ENCODE data around the gene SND1. TPM values are rescaled to one million over a fixed set of nuclear protein-coding genes. Genes with fewer than 3 reads are reported as not detected.

Gene SND1
- total and polyA plus RNA-seq, 10 donors = 61.7 to 173 (median 116) TPM

DNA sequence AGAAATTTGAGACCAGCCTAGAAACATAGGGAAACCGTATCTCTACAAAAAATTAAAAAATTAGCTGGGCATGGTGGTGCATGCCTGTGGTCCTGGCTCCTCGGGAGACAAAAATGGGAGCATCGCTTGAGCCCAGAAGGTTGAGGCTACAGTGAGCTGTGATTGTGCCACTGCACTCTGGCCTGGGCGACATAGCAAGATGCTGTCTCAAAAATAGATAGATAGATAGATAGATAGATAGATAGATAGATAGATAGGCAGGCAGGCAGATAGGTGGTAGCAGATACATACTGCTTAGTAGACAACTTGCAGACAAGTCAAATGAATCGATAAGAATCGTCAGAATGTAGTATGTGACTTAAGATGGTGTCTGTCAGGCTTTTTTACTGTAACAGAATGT lies 106.9 kb downstream of the SND1 start:
- Histone ChIP-seq H3K27ac (no peak overlapping the region), H3K4me3 (no peak overlapping the region), H3K4me1 (peaks cover 0 to 32% (median 3%) of the 10 kb centered on the region in 6 donors), H3K9me3 (no peaks in the 10 kb centered on the region), H3K27me3 (replicated peaks in 1 of 7) (no peaks in the 10 kb centered on the region), H3K36me3 (no peaks in the 10 kb centered on the region)
- 95 to 98% (median 97%) methylated on average over 6 of the region's 6 CpGs for WGBS, 5 donors
- intact Hi-C loops (cut with DNase I; ENCODE audit: low total_unique reads) = no loop called here
- no peak for DNase-seq
- no peak for TF ChIP-seq POLR2AphosphoS5 (IDR thresholded peaks at IDR 0.05)
- TF ChIP-seq POLR2A (IDR thresholded peaks at IDR 0.05) = no peak
- TF ChIP-seq, protein P1, sequence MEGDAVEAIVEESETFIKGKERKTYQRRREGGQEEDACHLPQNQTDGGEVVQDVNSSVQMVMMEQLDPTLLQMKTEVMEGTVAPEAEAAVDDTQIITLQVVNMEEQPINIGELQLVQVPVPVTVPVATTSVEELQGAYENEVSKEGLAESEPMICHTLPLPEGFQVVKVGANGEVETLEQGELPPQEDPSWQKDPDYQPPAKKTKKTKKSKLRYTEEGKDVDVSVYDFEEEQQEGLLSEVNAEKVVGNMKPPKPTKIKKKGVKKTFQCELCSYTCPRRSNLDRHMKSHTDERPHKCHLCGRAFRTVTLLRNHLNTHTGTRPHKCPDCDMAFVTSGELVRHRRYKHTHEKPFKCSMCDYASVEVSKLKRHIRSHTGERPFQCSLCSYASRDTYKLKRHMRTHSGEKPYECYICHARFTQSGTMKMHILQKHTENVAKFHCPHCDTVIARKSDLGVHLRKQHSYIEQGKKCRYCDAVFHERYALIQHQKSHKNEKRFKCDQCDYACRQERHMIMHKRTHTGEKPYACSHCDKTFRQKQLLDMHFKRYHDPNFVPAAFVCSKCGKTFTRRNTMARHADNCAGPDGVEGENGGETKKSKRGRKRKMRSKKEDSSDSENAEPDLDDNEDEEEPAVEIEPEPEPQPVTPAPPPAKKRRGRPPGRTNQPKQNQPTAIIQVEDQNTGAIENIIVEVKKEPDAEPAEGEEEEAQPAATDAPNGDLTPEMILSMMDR (IDR thresholded peaks at IDR 0.05 in 8 of 11, conservative IDR thresholded peaks at IDR 0.05 in 3 of 11) = no peak

DNA sequence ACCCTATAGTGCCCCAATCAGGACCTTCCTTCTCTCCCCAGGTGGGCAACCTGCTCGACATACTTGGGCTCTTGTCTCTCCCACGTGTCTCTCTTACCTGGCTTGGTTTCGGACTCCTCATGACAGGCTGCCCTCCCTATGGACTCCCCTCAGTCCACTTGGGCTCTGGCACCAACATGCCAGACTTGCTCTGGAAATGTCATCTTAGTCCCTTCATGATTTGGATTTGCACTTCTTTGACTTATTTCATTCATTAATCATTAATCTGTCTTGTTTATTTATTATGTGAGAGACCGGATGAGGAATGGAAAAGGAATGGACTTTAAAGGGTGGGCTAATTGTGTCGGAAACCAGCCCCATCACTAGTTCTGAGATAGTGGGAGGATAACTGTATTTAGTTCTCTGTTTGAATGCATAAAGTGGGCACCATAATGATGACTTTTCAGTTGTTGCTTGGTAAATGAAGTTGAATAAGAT lies 108.0 kb downstream of the SND1 start:
- Histone ChIP-seq H3K4me1 (peaks cover 0 to 21% (median 0%) of the 10 kb centered on the region in 6 donors), H3K27me3 (replicated peaks in 1 of 7) (no peaks in the 10 kb centered on the region), H3K9me3 (no peaks in the 10 kb centered on the region), H3K27ac (no peak overlapping the region), H3K36me3 (no peaks in the 10 kb centered on the region), H3K4me3 (no peak overlapping the region)
- 92 to 97% (median 93%) methylated on average over 5 of the region's 5 CpGs for WGBS, 5 donors
- DNase-seq = no peak
- intact Hi-C loops (cut with DNase I; ENCODE audit: low total_unique reads) = no loop called here
- TF ChIP-seq POLR2A (IDR thresholded peaks at IDR 0.05) = no peak
- no peak for TF ChIP-seq POLR2AphosphoS5 (IDR thresholded peaks at IDR 0.05)
- TF ChIP-seq, protein P1 (IDR thresholded peaks at IDR 0.05 in 8 of 11, conservative IDR thresholded peaks at IDR 0.05 in 3 of 11) = no peak

DNA sequence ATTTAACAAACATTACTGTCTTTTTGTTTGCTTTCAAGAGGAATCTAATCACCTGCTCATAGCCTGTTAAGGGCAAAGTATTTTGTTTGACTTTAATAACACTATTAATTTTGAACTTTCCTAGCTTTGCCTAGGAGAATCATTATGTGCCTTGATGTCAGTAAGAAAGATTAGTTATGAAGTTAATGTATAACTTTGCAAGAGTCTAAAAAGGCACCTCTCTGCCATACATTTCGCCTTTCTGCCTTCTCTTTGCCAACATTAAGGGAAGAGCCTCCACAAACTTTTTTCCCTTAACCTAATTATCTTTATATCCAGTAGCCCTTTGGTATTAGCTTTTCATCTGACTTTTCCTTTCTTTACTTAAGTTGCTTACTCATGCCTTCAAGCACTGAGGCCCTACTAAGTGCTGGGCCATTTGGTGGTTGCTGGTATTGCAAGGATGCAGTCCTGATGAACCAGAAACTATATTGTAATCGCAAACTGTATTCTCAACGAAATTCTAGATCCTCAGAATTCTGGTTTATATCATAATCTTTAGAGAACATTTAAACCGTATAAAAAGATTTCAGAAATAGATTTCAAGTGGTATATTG lies 108.5 kb downstream of the SND1 start:
- intact Hi-C loops (cut with DNase I; ENCODE audit: low total_unique reads) = no loop called here
- Histone ChIP-seq H3K27ac (no peak overlapping the region), H3K9me3 (no peaks in the 10 kb centered on the region), H3K4me1 (peaks cover 0 to 15% (median 0%) of the 10 kb centered on the region in 6 donors), H3K36me3 (no peaks in the 10 kb centered on the region), H3K27me3 (replicated peaks in 1 of 7) (no peaks in the 10 kb centered on the region), H3K4me3 (no peak overlapping the region)
- DNase-seq = no peak
- WGBS, 5 donors = 95 to 99% (median 97%) methylated on average over 4 of the region's 4 CpGs
- TF ChIP-seq POLR2AphosphoS5 (IDR thresholded peaks at IDR 0.05) = no peak
- TF ChIP-seq POLR2A (IDR thresholded peaks at IDR 0.05) = no peak
- TF ChIP-seq, protein P1 (IDR thresholded peaks at IDR 0.05 in 8 of 11, conservative IDR thresholded peaks at IDR 0.05 in 3 of 11) = no peak

DNA sequence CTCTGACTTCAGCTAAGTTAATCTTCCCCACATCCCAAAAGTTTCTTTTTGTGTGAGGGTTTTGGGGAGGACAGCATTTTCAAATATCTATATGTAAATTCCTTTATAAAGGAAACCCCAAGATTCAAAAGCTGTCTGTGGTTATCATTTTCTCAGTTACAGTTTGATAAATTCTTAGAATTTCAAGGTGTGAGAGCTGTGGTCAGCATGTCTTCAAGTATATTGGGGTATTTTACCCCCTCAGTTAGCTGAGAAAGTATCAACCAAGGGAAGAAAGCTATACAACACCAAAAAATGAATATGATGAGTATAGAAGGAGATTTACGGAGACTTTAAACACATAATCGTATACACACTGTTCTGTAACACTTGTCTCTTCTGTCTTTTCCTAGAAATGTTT lies 109.2 kb downstream of the SND1 start:
- Histone ChIP-seq H3K4me1 (peaks cover 0 to 13% (median 0%) of the 10 kb centered on the region in 6 donors), H3K27me3 (replicated peaks in 1 of 7) (no peaks in the 10 kb centered on the region), H3K9me3 (no peaks in the 10 kb centered on the region), H3K36me3 (no peaks in the 10 kb centered on the region), H3K4me3 (no peak overlapping the region), H3K27ac (peak overlapping the region in 1 of 8 donors; percentile 8)
- intact Hi-C loops (cut with DNase I; ENCODE audit: low total_unique reads) = no loop called here
- TF ChIP-seq POLR2A (IDR thresholded peaks at IDR 0.05) = no peak
- TF ChIP-seq POLR2AphosphoS5 (IDR thresholded peaks at IDR 0.05) = no peak
- TF ChIP-seq, protein P1 (IDR thresholded peaks at IDR 0.05 in 8 of 11, conservative IDR thresholded peaks at IDR 0.05 in 3 of 11) = no peak
- 87 to 94% (median 92%) methylated on average over 2 of the region's 2 CpGs for WGBS, 5 donors
- DNase-seq = no peak
